HG02571 (cell line): ENCODE results near the gene GLE1.

Experiments
- ATAC-seq: cut with Tn5 transposase; IDR thresholded peaks from one replicate; pipeline ENCODE4 v1.9.1; 2021; ENCODE audit warnings: mild to moderate bottlenecking, moderate library complexity; ENCODE audit not compliant: unreplicated experiment

GLE1 gene

GRCh38 chr9:128588581-128589233, 84.2 kb downstream of the GLE1 start:
- no peak for ATAC-seq
